SK-N-SH (cell line): ENCODE data around the gene ENHO.

Experiments used
- CHD2 ChIP-seq: fragments of 150-350 bp; IDR thresholded peaks from 2 replicates; pipeline ENCODE4 v1.6.1; 2018; ENCODE audit warnings: low read length; ENCODE audit not compliant: partially characterized antibody
- EP300 ChIP-seq, 2 experiments: IDR thresholded peaks; 2 replicates each; pipeline versions ENCODE4 v1.4.0 to v1.6.1; 2012; ENCODE audit warnings: borderline replicate concordance in 1 of 2, low read depth in 1 of 2, low read length in 1 of 2
- FOXJ3 ChIP-seq: sonication (generic); formaldehyde crosslinking; IDR thresholded peaks from 2 replicates; pipeline ENCODE4 v1.5.1; 2020; ENCODE audit warnings: mild to moderate bottlenecking, missing genetic modification reagents
- GABPA ChIP-seq: IDR thresholded peaks from 2 replicates; pipeline ENCODE4 v1.4.0; 2012; ENCODE audit warnings: low read depth, mild to moderate bottlenecking
- POLR2AphosphoS5 ChIP-seq: IDR thresholded peaks from 2 replicates; pipeline ENCODE4 v1.6.1; 2012; ENCODE audit warnings: low read depth, low read length
- SMC3 ChIP-seq: IDR thresholded peaks from 2 replicates; pipeline ENCODE4 v1.6.1; 2012; ENCODE audit warnings: low read depth, low read length, improper control_type of control experiment
- TAF1 ChIP-seq: IDR thresholded peaks from 2 replicates; pipeline ENCODE4 v1.6.1; 2012; ENCODE audit warnings: low read depth, mild to moderate bottlenecking, low read length, moderate library complexity, borderline replicate concordance
- TF ChIP-seq, protein P1 (sequence below): fragments of 200-600 bp; sonication (generic); IDR thresholded peaks from 2 replicates; pipeline ENCODE4 v1.6.1; 2017; ENCODE audit warnings: antibody characterized with exemption, mild to moderate bottlenecking, moderate library complexity
- TF ChIP-seq, protein P2 (sequence below): IDR thresholded peaks from 2 replicates; pipeline ENCODE4; 2012

DNA sequence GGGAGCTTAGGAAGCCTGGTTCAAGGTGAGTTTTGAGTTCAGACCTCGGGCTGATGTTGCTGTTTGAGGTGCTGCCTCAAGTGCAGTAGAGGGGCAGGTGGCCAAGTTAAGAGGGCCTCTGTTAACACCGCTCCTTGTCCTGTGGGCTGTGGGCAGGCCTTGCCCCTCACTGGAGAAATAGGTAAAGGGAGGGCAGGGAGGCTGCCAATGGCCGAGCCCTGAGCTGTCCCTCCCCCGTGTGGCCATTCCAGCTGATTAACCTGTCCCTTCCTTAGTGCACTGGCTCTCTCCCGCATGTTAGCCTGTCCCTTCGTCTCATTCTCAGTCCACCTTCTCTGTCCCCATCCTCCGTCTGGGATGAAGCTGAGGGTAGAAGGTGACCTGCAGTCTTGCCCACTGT is 45.3 kb upstream of the ENHO start:
- TF ChIP-seq, protein P1, sequence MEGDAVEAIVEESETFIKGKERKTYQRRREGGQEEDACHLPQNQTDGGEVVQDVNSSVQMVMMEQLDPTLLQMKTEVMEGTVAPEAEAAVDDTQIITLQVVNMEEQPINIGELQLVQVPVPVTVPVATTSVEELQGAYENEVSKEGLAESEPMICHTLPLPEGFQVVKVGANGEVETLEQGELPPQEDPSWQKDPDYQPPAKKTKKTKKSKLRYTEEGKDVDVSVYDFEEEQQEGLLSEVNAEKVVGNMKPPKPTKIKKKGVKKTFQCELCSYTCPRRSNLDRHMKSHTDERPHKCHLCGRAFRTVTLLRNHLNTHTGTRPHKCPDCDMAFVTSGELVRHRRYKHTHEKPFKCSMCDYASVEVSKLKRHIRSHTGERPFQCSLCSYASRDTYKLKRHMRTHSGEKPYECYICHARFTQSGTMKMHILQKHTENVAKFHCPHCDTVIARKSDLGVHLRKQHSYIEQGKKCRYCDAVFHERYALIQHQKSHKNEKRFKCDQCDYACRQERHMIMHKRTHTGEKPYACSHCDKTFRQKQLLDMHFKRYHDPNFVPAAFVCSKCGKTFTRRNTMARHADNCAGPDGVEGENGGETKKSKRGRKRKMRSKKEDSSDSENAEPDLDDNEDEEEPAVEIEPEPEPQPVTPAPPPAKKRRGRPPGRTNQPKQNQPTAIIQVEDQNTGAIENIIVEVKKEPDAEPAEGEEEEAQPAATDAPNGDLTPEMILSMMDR = no peak
- TF ChIP-seq EP300 (IDR thresholded peaks at IDR 0.05; ENCODE audit: borderline replicate concordance in 1 of 2, low read depth in 1 of 2, low read length in 1 of 2) = no peak
- TF ChIP-seq GABPA = no peak
- TF ChIP-seq TAF1 = no peak
- TF ChIP-seq POLR2AphosphoS5 = no peak
- TF ChIP-seq CHD2 = no peak
- TF ChIP-seq, protein P2, sequence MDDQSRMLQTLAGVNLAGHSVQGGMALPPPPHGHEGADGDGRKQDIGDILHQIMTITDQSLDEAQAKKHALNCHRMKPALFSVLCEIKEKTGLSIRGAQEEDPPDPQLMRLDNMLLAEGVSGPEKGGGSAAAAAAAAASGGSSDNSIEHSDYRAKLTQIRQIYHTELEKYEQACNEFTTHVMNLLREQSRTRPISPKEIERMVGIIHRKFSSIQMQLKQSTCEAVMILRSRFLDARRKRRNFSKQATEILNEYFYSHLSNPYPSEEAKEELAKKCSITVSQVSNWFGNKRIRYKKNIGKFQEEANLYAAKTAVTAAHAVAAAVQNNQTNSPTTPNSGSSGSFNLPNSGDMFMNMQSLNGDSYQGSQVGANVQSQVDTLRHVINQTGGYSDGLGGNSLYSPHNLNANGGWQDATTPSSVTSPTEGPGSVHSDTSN = no peak
- no peak for TF ChIP-seq SMC3
- no peak for TF ChIP-seq FOXJ3 (CRISPR knock-in tag)
